ENCODE data around the gene MTCH2.
"Not testable (repeated sequence)": the region's sequence is repeated elsewhere in the genome, so short reads cannot be mapped to it uniquely, and the experiment has no call there.

MTCH2 gene

GRCh38 chr11:47642099-47642855 is at the start of gene MTCH2:
Gene MTCH2 (minus strand): TSS chr11:47642559. CDS start chr11:47642465, 94 bp downstream.
- peak within 1 kb of the TSS; percentile 65 for H3K4me3 ChIP-seq (ENCODE audit: low read depth, low read length)
- TF ChIP-seq CTCF (IDR thresholded peaks at IDR 0.05; ENCODE audit: borderline replicate concordance, insufficient read depth, low read depth, low read length) = no peak

- TF ChIP-seq CTCF (IDR thresholded peaks at IDR 0.05; ENCODE audit: borderline replicate concordance, insufficient read depth, low read depth, low read length) = no peak
- no peak overlapping the region for H3K4me3 ChIP-seq (ENCODE audit: low read depth, low read length)
Measured at GRCh38 chr11:47691979-47692378, 49.6 kb upstream of the MTCH2 start.

GRCh38 chr11:47689480-47689879 is 47.1 kb upstream of the MTCH2 start:
- no peak for TF ChIP-seq CTCF (IDR thresholded peaks at IDR 0.05; ENCODE audit: borderline replicate concordance, insufficient read depth, low read depth, low read length)
- H3K4me3 ChIP-seq (ENCODE audit: low read depth, low read length) = no peak overlapping the region

- TF ChIP-seq CTCF (IDR thresholded peaks at IDR 0.05; ENCODE audit: borderline replicate concordance, insufficient read depth, low read depth, low read length) = no peak
- H3K4me3 ChIP-seq (ENCODE audit: low read depth, low read length) = no peak overlapping the region
Measured at GRCh38 chr11:47688991-47689390, 46.6 kb upstream of the MTCH2 start.

GRCh38 chr11:47688111-47688510 is 45.8 kb upstream of the MTCH2 start:
- H3K4me3 ChIP-seq (ENCODE audit: low read depth, low read length) = no peak overlapping the region
- no peak for TF ChIP-seq CTCF (IDR thresholded peaks at IDR 0.05; ENCODE audit: borderline replicate concordance, insufficient read depth, low read depth, low read length)

- not testable (repeated sequence) for H3K4me3 ChIP-seq (ENCODE audit: low read depth, low read length)
Measured at GRCh38 chr11:47686704-47687103, 44.3 kb upstream of the MTCH2 start.

- no peak overlapping the region for H3K4me3 ChIP-seq (ENCODE audit: low read depth, low read length)
- TF ChIP-seq CTCF (IDR thresholded peaks at IDR 0.05; ENCODE audit: borderline replicate concordance, insufficient read depth, low read depth, low read length) = no peak
Measured at GRCh38 chr11:47686151-47686550, 43.8 kb upstream of the MTCH2 start.
